ENCODE data around the gene TUBB2B. TPM values are rescaled to one million over a fixed set of nuclear protein-coding genes. Genes with fewer than 3 reads are reported as not detected.

Gene TUBB2B
- total and polyA plus RNA-seq, 4 donors: 0.85 to 4.3 (median 2.6) TPM

GRCh38 chr6:3251462-3252314 is 24.2 kb upstream of the TUBB2B start:
- Histone ChIP-seq H3K4me1 (ENCODE audit: control insufficient read depth in 5 of 5, insufficient read depth in 5 of 5, low read length in 5 of 5) (peaks cover 0 to 6% (median 0%) of the 10 kb centered on the region in 5 donors), H3K27me3 (ENCODE audit: control insufficient read depth in 3 of 3, insufficient read depth in 3 of 3, low read length in 2 of 3) (no peaks in the 10 kb centered on the region), H3K9me3 (ENCODE audit: control insufficient read depth in 4 of 4, insufficient read depth in 3 of 4, low read length in 3 of 4) (no peaks in the 10 kb centered on the region), H3K36me3 (ENCODE audit: control insufficient read depth in 4 of 4, insufficient read depth in 4 of 4, low read length in 4 of 4) (no peaks in the 10 kb centered on the region), H3K4me3 (no peak overlapping the region), H3K27ac (ENCODE audit: low read depth in 1 of 2, low read length in 1 of 2) (no peak overlapping the region), H3K9ac (ENCODE audit: insufficient read depth in 1 of 2, low read length in 2 of 2) (no peak overlapping the region)
- DNase-seq: peak; percentile 85 to 86 (median 85)
- ATAC-seq (ENCODE audit: insufficient read depth, low FRiP score): peak; percentile 85
- 36 to 39% methylated on average over 20 of the region's 20 CpGs for WGBS, 2 donors
- TF ChIP-seq CTCF (IDR thresholded peaks at IDR 0.05; ENCODE audit: control extremely low read depth, extremely low read depth): peak; percentile 88

GRCh38 chr6:3250231-3250675 is 22.8 kb upstream of the TUBB2B start:
- peak in 2 of 3 donors; percentile 44 to 64 for DNase-seq
- Histone ChIP-seq H3K9ac (ENCODE audit: insufficient read depth in 1 of 2, low read length in 2 of 2) (no peak overlapping the region), H3K4me1 (ENCODE audit: control insufficient read depth in 5 of 5, insufficient read depth in 5 of 5, low read length in 5 of 5) (peaks cover 0 to 6% (median 0%) of the 10 kb centered on the region in 5 donors), H3K36me3 (ENCODE audit: control insufficient read depth in 4 of 4, insufficient read depth in 4 of 4, low read length in 4 of 4) (no peaks in the 10 kb centered on the region), H3K4me3 (no peak overlapping the region), H3K9me3 (ENCODE audit: control insufficient read depth in 4 of 4, insufficient read depth in 3 of 4, low read length in 3 of 4) (no peaks in the 10 kb centered on the region), H3K27me3 (ENCODE audit: control insufficient read depth in 3 of 3, insufficient read depth in 3 of 3, low read length in 2 of 3) (no peaks in the 10 kb centered on the region), H3K27ac (ENCODE audit: low read depth in 1 of 2, low read length in 1 of 2) (no peak overlapping the region)
- WGBS, 2 donors: 86 to 93% methylated on average over 9 of the region's 9 CpGs
- ATAC-seq (ENCODE audit: insufficient read depth, low FRiP score): no peak
- no peak for TF ChIP-seq CTCF (IDR thresholded peaks at IDR 0.05; ENCODE audit: control extremely low read depth, extremely low read depth)

- no peaks in the 10 kb centered on the region for H3K9me3 ChIP-seq (ENCODE audit: control insufficient read depth in 4 of 4, insufficient read depth in 3 of 4, low read length in 3 of 4)
- ATAC-seq (ENCODE audit: insufficient read depth, low FRiP score) (no peak), DNase-seq (no peak)
- no peaks in the 10 kb centered on the region for H3K27me3 ChIP-seq (ENCODE audit: control insufficient read depth in 3 of 3, insufficient read depth in 3 of 3, low read length in 2 of 3)
- H3K36me3 ChIP-seq (ENCODE audit: control insufficient read depth in 4 of 4, insufficient read depth in 4 of 4, low read length in 4 of 4): no peaks in the 10 kb centered on the region
- WGBS, 2 donors: 93 to 100% methylated on average over 3 of the region's 3 CpGs
- TF ChIP-seq CTCF (IDR thresholded peaks at IDR 0.05; ENCODE audit: control extremely low read depth, extremely low read depth): no peak
- H3K4me1 ChIP-seq (ENCODE audit: control insufficient read depth in 5 of 5, insufficient read depth in 5 of 5, low read length in 5 of 5): peaks cover 0 to 6% (median 0%) of the 10 kb centered on the region in 5 donors
- H3K9ac ChIP-seq (ENCODE audit: insufficient read depth in 1 of 2, low read length in 2 of 2): no peak overlapping the region
- no peak overlapping the region for H3K4me3 ChIP-seq
- H3K27ac ChIP-seq (ENCODE audit: low read depth in 1 of 2, low read length in 1 of 2): no peak overlapping the region
These were observed 22.4 kb upstream of the TUBB2B start for GRCh38 chr6:3249821-3250220.
